Brain pericyte (primary cell): ENCODE results near the gene FAM89B.

Experiments used
- DNase-seq: peaks from one replicate; pipeline ENCODE4 v3.0.0-alpha.2; 2012; ENCODE audit warnings: low read depth, low spot score

The FAM89B gene

GRCh38 chr11:65538915-65539743 lies 33.2 kb upstream of the FAM89B start:
- no peak for DNase-seq

GRCh38 chr11:65539744-65540289 lies 32.5 kb upstream of the FAM89B start:
- no peak for DNase-seq

GRCh38 chr11:65540290-65541092 lies 31.8 kb upstream of the FAM89B start:
- DNase-seq, result peak; percentile 77

GRCh38 chr11:65541093-65541982 lies 31.0 kb upstream of the FAM89B start:
- no peak for DNase-seq

- no peak for DNase-seq
Measured at GRCh38 chr11:65542738-65543390, 29.5 kb upstream of the FAM89B start.

GRCh38 chr11:65545853-65546216 lies 26.5 kb upstream of the FAM89B start:
- no peak for DNase-seq

- no peak for DNase-seq
Measured at GRCh38 chr11:65546217-65546958, 25.9 kb upstream of the FAM89B start.

- no peak for DNase-seq
Measured at GRCh38 chr11:65547446-65548125, 24.8 kb upstream of the FAM89B start.

GRCh38 chr11:65548395-65548794 lies 23.9 kb upstream of the FAM89B start:
- no peak for DNase-seq

GRCh38 chr11:65549096-65549495 lies 23.2 kb upstream of the FAM89B start:
- DNase-seq, result no peak

- no peak for DNase-seq
Measured at GRCh38 chr11:65551572-65552387, 20.6 kb upstream of the FAM89B start.

GRCh38 chr11:65552388-65552951 lies 19.9 kb upstream of the FAM89B start:
- no peak for DNase-seq

- DNase-seq, result no peak
Measured at GRCh38 chr11:65553301-65554001, 18.9 kb upstream of the FAM89B start.

- DNase-seq, result no peak
Measured at GRCh38 chr11:65554057-65554818, 18.1 kb upstream of the FAM89B start.

- no peak for DNase-seq
Measured at GRCh38 chr11:65554842-65555430, 17.4 kb upstream of the FAM89B start.

- DNase-seq, result no peak
Measured at GRCh38 chr11:65555693-65556231, 16.6 kb upstream of the FAM89B start.
